Activated T-cell treated with anti-CD3 and anti-CD28 coated beads, Interleukin-2, amount 50 U/mL, for 48 hours (primary cell): ENCODE data around the gene FAM3B.
"Not testable (repeated sequence)": the region's sequence is repeated elsewhere in the genome, so short reads cannot be mapped to it uniquely, and the experiment has no call there.

Source experiments
- DNase-seq, 2 experiments: peaks; one replicate each; pipeline ENCODE4 v3.0.0-alpha.2; 2020

Gene FAM3B, protein sequence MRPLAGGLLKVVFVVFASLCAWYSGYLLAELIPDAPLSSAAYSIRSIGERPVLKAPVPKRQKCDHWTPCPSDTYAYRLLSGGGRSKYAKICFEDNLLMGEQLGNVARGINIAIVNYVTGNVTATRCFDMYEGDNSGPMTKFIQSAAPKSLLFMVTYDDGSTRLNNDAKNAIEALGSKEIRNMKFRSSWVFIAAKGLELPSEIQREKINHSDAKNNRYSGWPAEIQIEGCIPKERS

DNA sequence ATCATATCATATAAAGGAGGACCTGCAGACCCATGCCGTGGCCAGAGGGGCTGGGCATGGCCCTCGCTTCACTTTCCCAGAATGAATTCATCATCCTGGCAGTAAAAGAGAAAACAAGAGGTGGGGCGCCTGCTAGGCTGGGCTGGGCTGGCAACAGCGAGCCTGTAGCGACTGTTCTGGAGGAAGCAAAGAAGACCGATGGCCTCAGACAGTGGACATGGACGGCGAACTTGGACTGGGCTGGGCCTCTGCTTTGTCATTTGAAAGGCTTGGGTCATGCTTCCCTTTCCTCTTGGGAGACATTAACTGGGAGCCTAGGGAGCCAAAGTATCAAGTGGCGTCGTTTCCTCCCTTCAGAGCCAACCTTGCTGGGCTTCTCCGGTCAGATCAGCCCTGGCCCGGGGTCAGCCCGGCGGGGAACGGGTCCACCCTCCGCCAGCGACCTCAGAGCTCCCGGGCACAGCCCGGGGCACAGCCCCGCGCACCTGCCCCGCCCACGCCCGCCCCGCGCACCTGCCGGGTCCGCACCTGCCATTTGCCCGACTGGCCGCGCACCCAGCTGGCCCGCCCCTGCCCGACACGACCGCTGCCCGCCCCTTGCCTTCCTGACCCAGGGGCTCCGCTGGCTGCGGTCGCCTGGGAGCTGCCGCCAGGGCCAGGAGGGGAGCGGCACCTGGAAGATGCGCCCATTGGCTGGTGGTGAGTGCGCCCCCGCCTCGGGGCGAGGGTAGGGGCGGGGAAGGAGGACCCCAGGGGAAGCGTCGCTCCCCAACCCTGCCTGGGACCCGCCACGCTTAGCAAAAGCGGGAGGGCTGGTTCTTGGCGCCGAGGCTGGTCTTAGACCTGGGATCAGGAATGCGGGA lies at the start of gene FAM3B:
FAM3B (plus strand) TSS at position 602 of the 863 bp plus-strand sequence; CDS start at position 681, 79 bp downstream.
- no peak for DNase-seq

DNA sequence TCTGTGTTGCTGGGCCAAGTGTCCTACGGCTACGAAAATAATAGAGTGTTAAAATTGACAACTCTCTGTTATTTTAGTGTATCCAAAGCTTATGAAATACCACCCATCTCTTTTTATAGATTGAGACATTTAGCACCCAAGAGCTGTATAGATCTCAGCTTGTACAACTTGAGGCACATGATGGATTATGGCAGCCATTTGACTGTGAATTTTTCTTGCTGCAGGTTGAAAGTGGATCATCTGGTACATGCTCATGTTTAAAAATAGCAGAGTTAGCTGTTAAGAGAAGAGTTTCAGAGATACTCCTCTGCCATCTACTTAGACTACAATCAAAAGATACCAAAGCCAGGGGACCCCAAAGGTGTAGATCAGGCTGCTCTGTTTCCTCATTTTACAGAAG lies 49.3 kb upstream of the FAM3B start:
- DNase-seq, result no peak

DNA sequence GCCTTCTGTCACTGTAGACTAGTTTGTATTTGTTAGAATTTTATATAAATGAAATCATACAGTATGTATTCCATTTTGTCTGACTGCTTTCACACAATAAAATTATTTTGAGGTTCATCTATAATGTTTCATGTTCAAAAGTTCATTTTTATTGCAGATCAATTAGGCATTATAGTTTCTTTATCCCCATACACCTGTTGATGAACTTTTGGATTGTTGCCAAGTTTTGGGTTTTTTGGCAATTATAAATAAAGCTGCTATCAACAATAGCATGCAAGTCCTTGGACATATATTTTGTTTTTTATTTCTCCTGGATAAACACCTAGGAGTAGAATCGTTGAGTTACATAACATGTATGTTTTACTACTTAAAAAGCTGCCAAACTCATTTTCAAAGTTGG lies 47.1 kb upstream of the FAM3B start:
- DNase-seq, result no peak

DNA sequence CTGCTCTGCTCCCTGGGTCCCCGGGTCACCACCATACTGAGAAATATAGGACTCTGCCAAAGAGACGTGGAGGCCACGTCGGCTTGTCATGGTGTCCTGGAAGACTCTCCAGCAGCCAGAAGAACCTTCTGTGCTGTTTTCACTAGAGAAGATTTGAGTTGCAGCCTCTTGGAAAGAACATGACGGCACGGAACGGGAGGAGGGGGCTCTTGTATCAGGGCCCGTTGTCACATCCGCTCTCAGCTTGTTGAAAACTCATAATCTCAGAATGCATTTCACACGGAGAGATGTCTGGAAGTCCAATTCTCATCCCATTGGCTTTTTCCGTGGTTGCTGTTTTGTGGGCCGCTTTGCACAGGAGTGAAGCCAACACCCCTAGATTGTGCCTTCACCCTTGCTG lies 39.4 kb upstream of the FAM3B start:
- no peak for DNase-seq

DNA sequence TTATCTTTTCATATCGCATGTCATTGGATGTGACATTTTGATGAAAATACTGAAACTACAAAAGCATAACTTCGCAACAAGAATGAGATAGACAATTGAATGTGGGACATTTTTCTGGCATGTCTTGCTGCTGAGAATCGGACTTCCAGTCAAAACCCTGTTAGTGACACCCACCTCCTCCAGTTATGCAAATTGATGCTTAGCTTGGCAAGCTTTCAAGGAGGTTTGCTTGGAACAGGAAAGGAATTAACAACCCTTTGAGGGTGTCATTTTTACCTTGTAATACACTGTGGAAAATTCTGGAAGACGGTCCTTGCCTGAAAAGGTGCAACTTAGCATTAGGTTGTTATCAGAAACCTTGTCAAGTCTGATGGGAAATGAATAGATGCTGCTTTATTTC lies 38.8 kb upstream of the FAM3B start:
- DNase-seq, result no peak

DNA sequence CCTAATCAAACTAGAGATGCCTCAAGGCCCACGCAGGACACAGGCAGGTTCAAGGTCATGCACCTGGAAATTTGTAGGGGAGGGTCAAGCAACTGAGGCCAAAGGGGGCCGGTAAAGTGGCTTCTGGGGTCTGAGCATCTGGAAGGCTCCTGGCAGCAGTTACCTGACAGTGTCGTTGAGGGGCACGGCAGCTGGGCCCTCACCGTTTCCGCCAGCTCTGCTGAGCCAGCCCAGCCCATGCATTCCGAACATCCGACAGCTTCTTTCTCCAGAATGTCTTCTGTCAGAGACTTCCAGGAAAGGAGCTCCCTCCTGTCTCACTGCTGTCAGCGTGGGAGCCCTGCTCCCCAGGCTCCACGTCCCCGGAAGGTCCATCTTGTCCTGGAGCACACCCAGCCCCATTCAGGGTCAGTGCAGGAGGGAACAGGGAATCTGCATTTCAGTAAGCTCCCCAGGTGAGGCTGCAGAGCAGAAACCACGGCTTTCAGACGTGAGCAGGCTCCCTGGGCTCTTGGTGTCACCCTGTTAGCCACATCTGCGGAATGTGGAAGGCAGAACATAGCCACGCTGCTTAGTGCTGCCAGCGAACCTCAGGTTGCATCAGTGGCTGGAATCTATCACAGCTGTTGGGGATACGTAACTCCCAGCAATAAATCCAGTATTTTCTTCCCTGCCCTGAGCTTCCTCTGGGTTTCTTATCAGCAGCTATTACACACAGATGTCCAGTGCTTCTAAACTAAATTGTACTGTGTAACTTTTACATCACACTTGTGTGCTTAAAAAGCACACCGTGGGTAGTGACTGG lies 36.3 kb upstream of the FAM3B start:
- DNase-seq, result no peak

DNA sequence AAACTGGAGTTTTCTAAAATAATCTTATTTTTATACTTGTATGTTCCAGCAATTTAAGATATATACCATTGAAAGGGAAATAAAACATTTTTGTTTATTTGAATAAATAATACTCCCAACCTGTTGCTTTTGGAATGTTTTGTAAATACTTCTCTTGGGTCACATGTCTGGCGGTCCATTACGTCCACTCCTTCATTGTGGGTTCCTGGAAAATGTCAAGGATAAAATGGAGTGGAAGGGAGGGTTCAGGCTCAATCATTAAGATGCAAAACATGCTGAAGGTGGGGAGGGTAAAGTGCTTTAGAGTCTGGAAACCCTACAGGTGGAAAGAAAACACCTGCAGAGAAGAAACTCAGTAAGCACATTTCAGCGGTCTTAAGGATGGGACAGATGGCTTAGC lies 34.2 kb upstream of the FAM3B start:
- DNase-seq, result no peak

DNA sequence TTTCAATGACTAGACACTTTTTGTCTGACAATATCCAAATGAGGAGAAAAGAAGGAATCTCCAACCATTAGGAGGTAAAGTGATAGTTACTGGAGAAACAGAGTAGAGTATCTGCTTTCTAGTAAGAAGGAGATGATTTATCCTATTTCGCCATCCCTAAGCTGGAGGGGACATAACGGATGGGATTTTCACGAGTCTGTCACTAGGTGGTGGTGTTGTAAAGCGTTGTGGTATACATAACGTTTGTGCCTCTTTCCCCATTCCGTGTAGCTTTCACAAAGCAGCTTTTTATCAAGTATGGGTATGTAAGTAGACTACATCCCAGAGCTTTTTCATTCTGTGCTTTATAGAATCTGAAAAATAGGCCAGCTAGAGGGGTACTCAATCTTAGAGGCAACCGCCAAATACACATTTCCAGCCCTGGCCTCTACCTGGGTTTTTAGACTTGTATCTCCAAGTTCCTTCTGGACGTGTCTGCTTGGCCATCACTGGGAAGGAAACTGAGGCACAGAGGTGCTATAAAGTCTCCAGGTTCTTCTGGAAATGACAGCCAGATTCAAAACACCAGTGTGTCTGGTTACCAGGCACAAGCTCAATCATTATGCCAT lies 33.3 kb upstream of the FAM3B start:
- peak in 1 of 2 experiments; percentile 30 for DNase-seq

DNA sequence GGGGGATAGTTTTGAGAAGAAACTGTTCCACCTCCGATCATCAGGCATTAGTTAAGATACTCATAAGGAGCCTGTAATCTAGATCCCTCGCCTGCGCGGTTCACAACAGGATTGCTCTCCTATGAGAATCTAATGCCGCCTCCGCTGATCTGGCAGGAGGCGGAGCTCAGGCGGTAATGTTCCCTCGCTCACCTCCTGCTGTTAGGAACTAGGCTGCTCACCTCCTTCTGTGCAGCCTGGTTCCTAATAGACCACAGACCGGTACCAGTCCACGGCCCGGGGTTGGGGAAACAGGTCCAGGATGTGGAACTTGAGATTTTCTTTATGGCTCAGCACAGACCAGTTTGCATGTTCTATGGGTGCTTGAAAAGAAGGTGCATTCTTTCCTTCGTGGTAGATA lies 27.2 kb upstream of the FAM3B start:
- no peak for DNase-seq

DNA sequence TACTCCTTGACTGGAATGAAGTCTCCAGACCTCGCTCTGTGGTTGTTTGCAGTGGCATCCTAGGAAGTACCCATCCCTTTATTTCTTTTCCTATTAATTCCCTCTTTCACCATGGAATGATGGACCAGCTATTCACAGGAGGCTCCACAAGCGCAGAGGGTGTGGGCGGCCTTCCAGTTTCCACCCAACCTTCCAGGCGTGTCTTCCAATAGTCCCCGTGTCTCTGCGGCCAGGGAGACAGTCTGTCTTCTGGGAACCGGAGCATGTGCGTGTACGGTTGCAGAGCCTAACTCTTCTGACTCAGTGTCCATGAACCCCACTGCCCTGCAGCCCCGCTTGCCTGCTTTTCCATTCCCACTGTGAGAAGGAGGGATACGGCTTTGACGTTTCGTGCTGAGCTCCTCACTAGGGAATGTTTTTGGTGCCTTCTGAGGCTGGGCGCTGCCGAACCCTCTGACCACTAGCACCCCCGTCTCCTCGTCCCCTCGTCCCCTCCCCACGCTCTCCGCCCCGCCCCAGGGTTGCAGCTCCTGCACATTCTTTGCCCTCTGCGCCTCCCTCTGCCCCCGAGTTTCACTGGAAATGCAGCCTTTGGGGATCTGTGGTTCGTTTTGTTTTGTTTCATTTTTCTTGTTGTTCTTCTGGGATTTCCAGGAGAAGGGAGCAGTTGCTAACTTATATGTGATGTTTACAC lies 26.3 kb upstream of the FAM3B start:
- DNase-seq, result no peak

DNA sequence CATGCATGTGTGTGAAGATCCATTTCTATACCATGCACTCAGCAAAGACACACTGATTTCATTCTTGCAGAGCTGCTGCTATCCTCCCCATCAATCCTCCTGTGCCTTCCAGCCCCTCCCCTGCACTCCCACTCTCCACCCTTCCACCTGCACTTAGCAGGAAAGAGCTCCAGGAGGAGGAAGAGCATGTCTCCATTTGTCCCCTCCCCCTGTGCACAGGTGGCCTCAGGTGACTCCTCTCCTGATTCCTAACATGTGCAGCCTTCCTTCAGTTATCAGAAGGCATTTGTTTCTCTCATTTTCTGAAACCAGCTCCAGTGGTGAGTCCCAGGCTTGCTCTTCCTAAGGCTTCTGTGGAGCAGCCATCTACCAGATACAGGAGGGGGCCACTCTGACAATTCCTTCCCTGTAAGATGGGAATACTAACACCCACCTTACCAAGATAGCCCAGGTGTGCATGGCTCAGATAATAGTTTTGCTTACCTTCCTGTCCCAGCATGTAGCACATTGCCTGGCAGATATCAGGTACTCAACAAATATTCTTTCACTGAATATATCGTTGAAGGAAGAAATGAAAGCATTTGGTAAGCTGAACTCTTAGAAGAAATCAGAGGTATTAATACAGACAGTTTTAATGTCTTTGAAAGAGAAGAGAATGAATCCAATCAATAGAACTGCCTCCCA lies 21.9 kb upstream of the FAM3B start:
- no peak for DNase-seq

DNA sequence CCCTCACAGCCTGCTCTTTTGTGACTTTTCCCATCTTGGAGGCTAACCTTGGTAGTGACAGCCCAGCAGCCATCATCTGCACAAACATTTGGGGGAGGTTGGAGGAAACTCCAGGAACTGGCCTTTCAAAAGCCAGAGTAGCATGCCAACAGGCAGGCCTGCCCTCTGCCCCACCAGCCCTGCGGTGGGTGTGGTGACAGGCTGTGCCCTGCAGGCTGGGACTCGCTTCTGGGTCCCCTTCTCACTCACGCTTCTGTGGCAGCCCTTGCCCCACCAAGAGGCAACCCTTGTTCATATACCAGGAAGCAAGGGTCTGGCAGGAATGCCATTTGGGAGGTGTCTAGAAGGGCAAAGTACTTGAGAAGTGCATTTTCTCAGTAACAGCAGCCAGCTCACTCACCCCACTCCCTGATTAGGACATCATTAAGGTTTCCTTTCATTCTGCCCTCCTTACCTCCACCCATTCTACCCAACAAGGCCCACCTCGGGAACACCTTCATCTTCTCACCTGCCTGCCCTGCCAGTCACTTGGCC lies 20.8 kb upstream of the FAM3B start:
- no peak for DNase-seq

DNA sequence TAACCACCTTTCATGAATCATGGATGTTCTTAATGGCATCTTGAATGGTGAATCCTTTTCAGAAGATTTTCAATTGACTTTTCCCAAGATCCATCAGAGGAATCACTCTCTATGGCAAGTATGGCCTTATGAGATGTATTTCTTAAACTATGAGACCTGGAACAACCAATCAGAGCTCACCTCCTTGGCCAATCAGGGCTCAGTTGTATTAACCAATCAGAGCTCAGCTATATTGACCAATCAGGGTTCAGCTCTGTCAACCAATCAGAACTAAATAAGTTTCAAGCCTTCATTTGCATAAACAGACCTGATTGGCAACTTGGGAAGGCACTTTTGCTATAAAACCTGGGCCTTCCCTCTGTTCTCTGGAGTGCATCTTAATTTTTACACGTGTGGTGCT lies 13.6 kb upstream of the FAM3B start:
- DNase-seq, result no peak

DNA sequence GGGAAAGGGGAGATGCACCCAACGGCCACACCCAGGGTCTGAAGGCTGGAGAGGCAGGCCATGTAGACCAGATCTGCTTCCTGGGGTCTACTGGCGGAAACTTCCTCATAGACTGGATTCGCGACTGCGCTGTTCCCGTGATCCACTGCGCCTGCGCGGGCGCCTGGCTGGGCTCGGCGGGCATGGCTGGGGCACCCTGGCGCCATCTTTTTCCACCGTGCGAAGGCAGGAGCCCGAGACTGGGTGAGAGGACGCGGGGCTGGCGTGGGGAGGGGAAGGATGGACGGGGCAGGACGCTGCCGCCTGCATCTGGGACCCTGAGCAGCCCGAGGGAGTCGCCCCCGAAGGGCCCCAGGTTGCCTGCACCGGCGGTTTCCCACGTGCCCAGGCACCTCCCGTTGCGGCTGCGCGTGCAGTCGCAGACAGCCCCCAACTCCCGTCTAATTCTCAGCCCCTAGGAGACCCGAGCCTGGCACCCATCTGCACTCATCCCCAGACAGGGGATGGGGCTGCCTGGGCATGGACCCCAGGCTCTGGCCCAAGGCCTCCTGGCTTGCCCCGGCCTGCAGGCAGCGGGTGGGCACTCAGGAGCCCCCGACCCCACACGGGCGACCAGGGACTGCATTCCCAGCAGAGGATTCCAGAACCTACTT lies 12.4 kb upstream of the FAM3B start:
- no peak for DNase-seq

DNA sequence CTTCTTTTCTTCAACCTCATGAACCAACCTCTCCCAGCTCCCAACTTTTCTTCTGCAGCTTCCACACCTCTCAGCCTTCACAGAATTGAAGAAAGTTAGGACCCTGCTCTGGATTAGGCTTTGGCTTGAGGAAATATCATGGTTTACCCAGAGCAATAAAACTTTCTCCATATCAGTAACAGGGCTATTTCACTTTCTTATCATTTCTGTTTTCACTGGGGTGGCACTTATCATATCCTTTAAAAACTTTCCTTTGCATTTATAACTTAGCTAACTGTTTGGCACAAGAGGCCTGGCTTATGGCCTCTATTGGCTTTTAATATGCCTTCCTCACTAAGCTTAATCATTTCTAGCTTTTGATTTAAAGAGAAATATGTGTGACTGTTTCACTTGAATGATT lies 9.4 kb upstream of the FAM3B start:
- no peak for DNase-seq

DNA sequence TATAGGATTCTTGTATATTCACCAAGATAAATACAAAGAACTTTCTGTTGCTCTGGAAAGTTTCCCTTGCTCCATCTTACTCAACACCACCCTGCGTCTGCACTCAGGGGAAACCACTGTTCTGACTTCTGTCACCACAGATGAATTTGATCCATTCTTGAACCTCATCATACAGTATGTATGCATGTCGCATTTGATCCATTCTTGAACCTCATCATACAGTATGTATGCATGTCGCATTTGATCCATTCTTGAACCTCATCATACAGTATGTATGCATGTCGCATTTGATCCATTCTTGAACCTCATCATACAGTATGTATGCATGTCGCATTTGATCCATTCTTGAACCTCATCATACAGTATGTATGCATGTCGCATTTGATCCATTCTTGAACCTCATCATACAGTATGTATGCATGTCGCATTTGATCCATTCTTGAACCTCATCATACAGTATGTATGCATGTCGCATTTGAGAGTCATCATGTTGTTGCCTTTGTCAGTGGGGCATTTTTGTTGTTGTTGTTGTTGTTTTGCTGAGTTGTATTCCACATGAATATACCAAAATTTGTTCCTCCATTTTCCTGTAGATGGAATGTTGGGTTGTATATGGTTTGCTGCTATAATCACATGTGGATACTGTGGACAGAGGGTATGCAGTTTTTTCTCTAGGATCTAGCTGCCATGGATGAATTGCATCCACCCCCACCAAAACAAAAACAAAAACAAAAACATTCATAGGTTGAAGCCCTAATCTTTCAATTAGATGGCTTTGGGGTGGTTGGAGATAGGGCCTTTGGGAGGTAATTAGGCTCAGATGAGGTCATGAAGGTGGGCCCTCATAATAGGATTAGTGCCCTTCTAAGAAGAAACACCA lies 3.1 kb upstream of the FAM3B start:
- DNase-seq, result not testable (repeated sequence)

DNA sequence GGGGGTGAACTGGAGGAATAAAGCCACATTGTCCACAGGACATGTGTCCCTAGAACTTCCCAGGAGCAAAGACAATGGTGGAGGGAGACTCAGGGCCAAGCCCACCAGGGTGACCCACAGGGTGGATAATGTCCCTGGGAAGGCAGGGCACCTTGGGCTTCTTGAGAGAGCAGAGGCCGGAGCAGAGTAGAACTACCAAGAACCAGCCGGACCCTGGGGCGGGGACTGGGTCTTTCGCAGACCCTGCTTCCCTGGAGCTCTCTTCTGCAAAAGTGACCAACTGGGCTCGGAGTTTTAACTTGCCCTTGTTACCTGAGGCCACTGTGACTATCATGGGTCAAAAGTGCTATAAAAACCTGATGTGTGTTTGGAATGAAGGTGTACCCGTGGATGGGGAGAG lies 875 bp upstream of the FAM3B start:
- no peak for DNase-seq

DNA sequence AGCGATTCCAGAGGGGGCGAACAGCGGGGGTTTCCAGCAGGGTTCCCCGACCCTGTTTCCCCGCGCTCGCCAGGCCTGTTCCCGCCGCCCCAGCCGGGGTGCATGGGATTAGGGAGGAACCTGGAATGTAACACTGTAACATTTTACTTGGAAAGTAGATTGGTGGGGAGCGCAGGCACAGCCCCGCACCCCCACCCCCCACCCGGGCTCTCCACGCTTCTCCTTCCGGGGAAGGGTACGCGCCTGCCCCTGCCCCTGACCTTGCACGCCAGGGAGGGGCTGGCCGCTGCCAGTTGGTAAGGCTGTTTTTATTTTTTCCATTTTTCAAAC lies 427 bp downstream of the FAM3B start:
- no peak for DNase-seq

DNA sequence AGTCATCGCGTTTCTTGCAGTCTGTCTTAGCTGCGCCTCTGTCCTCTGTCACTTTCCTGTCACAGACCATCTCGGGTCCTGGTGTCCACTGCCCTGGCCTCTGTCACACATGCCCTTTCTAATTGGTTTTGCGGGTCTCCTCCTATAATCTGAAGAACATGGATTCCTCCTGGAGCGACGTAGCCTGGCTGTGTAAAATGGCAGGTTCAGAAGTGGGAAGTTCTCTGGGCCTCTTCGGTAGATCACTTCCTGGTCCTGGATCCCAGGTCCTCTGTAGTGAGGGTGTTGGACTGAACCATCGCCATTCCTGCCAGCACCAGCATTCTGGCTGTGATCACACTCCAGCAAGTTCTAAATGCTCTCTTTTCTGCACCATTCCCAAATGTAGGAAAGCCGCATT lies 857 bp downstream of the FAM3B start:
- DNase-seq, result no peak

DNA sequence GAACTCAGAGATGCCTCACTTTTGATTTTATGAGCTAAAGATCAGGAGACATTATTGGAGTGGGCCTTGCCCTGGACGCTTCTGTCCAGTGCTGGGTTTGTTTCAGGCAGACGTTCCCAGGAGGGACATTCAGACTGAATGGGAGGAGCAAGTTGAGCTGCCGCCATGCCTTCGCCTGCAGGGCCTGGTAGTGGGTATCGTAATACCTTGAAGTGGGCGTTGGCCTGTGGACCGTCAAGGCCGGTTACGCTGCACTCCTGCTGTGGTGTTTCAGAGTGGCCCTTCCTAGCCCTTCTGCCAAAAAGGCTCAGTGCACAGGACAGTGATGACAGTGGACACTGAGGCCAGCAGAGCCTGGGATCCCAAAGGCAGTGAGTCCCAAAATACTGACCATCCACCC lies 1.6 kb downstream of the FAM3B start:
- no peak for DNase-seq
